ENCODE results near the gene KLF13. TPM values are rescaled to one million over a fixed set of nuclear protein-coding genes. Genes with fewer than 3 reads are reported as not detected.

Gene KLF13
- polyA plus RNA-seq, 1 donor (not counting 4 experiments of a cell fraction or from before 2014, with no cell fraction given): 66.7 TPM

GRCh38 chr15:31415201-31415600 lies 88.6 kb downstream of the KLF13 start:
- Histone ChIP-seq H3K27me3 (ENCODE audit: control insufficient read depth, extremely low read depth, insufficient read depth, low read length) (no peaks in the 10 kb centered on the region), H3K36me3 (ENCODE audit: control insufficient read depth in 2 of 2, extremely low read depth in 1 of 2, insufficient read depth in 2 of 2, low read length in 2 of 2) (no peaks in the 10 kb centered on the region), H3K9ac (ENCODE audit: control insufficient read depth, extremely low read depth, insufficient read depth, low read length) (no peak overlapping the region), H3K79me2 (ENCODE audit: control insufficient read depth, insufficient read depth, low read length) (no peaks in the 10 kb centered on the region), H3K9me3 (ENCODE audit: control insufficient read depth, low read depth, low read length) (no peaks in the 10 kb centered on the region), H3K4me3 (ENCODE audit: control insufficient read depth in 2 of 3, extremely low read depth in 1 of 3, insufficient read depth in 2 of 3, low read depth in 1 of 3, low read length in 3 of 3) (no peak overlapping the region), H3K27ac (ENCODE audit: control insufficient read depth, insufficient read depth, low read length) (no peak overlapping the region), H4K20me1 (ENCODE audit: control insufficient read depth, extremely low read depth, insufficient read depth, low read length) (no peaks in the 10 kb centered on the region), H2AFZ (ENCODE audit: control insufficient read depth, low read length) (no peak overlapping the region), H3K9me1 (ENCODE audit: control insufficient read depth, extremely low read depth, insufficient read depth, low read length) (no peaks in the 10 kb centered on the region), H3K4me1 (ENCODE audit: control insufficient read depth, extremely low read depth, insufficient read depth, low read length) (peaks cover 22% of the 10 kb centered on the region), H3K4me2 (ENCODE audit: control insufficient read depth, extremely low read depth, insufficient read depth, low read depth, low read length) (no peak overlapping the region)
- dilution Hi-C loops (cut with MboI; ENCODE audit: extremely low pct_ligation_motif_present, low sequenced_read_pairs): no loop called here
- TF ChIP-seq EZH2 (IDR thresholded peaks at IDR 0.05; ENCODE audit: low read length) (no peak), CTCF (optimal IDR thresholded peaks at IDR 0.05 in 1 of 3, IDR thresholded peaks at IDR 0.05 in 1 of 3, conservative IDR thresholded peaks at IDR 0.05 in 1 of 3; ENCODE audit: extremely low read depth in 1 of 3, insufficient read depth in 2 of 3, low read length in 3 of 3) (no peak)
- no peak for DNase-seq (ENCODE audit: low read depth, low spot score)
- FAIRE-seq: no peak

DNA sequence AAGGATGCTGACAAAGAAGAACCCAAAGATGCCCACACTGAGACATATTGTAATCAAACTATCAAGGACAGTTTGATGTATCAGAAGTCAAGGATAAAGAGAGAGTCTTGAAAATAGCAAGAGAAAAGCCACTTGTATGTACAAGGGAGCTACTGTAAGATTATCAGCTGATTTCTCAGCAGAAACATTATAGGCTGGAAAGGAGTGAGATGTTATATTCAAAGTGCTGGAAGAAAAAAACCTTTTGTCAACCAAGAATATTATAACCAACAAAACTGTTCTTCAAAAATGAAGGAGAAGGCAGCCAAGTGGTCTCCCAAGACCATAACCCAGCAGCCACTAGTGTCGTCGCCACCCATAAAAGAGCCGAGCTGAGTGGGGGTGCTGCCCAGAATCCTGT lies 93.2 kb downstream of the KLF13 start:
- FAIRE-seq (no peak), DNase-seq (ENCODE audit: low read depth, low spot score) (no peak)
- Histone ChIP-seq H4K20me1 (ENCODE audit: control insufficient read depth, extremely low read depth, insufficient read depth, low read length) (no peaks in the 10 kb centered on the region), H3K9me3 (ENCODE audit: control insufficient read depth, low read depth, low read length) (no peaks in the 10 kb centered on the region), H3K27me3 (ENCODE audit: control insufficient read depth, extremely low read depth, insufficient read depth, low read length) (no peaks in the 10 kb centered on the region), H2AFZ (ENCODE audit: control insufficient read depth, low read length) (no peak overlapping the region), H3K4me1 (ENCODE audit: control insufficient read depth, extremely low read depth, insufficient read depth, low read length) (no peaks in the 10 kb centered on the region), H3K9ac (ENCODE audit: control insufficient read depth, extremely low read depth, insufficient read depth, low read length) (no peak overlapping the region), H3K4me3 (ENCODE audit: control insufficient read depth in 2 of 3, extremely low read depth in 1 of 3, insufficient read depth in 2 of 3, low read depth in 1 of 3, low read length in 3 of 3) (no peak overlapping the region), H3K79me2 (ENCODE audit: control insufficient read depth, insufficient read depth, low read length) (no peaks in the 10 kb centered on the region), H3K27ac (ENCODE audit: control insufficient read depth, insufficient read depth, low read length) (no peak overlapping the region), H3K9me1 (ENCODE audit: control insufficient read depth, extremely low read depth, insufficient read depth, low read length) (no peaks in the 10 kb centered on the region), H3K4me2 (ENCODE audit: control insufficient read depth, extremely low read depth, insufficient read depth, low read depth, low read length) (no peak overlapping the region), H3K36me3 (ENCODE audit: control insufficient read depth in 2 of 2, extremely low read depth in 1 of 2, insufficient read depth in 2 of 2, low read length in 2 of 2) (no peaks in the 10 kb centered on the region)
- TF ChIP-seq EZH2 (IDR thresholded peaks at IDR 0.05; ENCODE audit: low read length) (no peak), CTCF (optimal IDR thresholded peaks at IDR 0.05 in 1 of 3, IDR thresholded peaks at IDR 0.05 in 1 of 3, conservative IDR thresholded peaks at IDR 0.05 in 1 of 3; ENCODE audit: extremely low read depth in 1 of 3, insufficient read depth in 2 of 3, low read length in 3 of 3) (no peak)
- dilution Hi-C loops (cut with MboI; ENCODE audit: extremely low pct_ligation_motif_present, low sequenced_read_pairs): no loop called here
